SU-DHL-6 (cell line): ENCODE results near the gene DLG4.

Experiments used
- EZH2phosphoT487 ChIP-seq: fragments of 200-600 bp; sonication (generic), shearing (Covaris generic); conservative IDR thresholded peaks from 2 replicates; pipeline ENCODE4 v1.6.1; 2018; ENCODE audit warnings: mild to moderate bottlenecking, antibody characterized with exemption, low read length, moderate library complexity, mixed read lengths
- TF ChIP-seq, protein P1 (sequence below): fragments of 200-600 bp; sonication (generic); IDR thresholded peaks from one replicate; pipeline ENCODE4 v1.5.1; 2017; ENCODE audit warnings: antibody characterized with exemption, mild to moderate bottlenecking, low read length, moderate library complexity; ENCODE audit not compliant: insufficient read depth, poor library complexity, severe bottlenecking

DNA sequence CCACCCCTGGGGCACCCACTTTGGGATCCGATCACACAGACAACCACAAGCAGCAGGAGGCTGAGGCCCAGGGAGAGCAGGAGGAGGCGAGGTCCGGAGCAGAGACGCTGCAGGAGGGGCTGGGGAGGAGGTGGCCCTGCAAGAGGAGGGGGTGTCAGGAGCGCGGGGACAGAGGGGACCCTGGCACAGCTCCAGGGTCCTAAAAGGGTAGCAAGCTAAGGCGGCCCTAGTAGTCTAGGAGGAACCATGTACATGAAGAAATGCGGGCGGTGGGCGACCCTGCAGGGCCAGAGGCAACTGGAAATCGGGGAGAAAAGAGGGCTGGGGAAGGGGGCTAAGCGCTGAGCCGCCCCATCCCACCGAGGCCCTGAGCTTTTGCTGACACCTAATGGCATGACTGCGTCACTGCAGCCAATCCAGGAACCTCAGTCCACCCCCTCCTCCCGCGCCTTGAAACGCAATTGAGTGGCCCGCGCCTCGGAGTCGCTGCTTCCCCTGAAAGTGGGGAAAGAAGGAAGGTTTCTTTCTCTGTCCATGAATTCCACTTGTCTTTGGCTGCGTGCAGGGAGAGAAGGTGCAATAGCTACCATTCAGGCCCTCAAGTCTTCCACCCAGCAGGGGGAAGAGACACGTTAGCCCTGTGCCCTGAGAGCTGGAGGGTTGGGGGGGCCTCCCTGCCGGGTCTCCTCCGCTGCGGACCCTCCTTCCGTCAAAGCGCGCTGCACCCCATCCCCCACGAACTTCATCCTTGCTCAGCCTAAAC, 42.3 kb downstream of the DLG4 start:
- TF ChIP-seq, protein P1, sequence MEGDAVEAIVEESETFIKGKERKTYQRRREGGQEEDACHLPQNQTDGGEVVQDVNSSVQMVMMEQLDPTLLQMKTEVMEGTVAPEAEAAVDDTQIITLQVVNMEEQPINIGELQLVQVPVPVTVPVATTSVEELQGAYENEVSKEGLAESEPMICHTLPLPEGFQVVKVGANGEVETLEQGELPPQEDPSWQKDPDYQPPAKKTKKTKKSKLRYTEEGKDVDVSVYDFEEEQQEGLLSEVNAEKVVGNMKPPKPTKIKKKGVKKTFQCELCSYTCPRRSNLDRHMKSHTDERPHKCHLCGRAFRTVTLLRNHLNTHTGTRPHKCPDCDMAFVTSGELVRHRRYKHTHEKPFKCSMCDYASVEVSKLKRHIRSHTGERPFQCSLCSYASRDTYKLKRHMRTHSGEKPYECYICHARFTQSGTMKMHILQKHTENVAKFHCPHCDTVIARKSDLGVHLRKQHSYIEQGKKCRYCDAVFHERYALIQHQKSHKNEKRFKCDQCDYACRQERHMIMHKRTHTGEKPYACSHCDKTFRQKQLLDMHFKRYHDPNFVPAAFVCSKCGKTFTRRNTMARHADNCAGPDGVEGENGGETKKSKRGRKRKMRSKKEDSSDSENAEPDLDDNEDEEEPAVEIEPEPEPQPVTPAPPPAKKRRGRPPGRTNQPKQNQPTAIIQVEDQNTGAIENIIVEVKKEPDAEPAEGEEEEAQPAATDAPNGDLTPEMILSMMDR, result peak; percentile 45
- no peak for TF ChIP-seq EZH2phosphoT487
